Upper lobe of right lung (tissue), 1 donor: ENCODE data around the gene TRIM63. TPM values are rescaled to one million over a fixed set of nuclear protein-coding genes. Genes with fewer than 3 reads are reported as not detected.

ENCODE experiments used
- ATAC-seq: fragments of 200-7000 bp; cut with Tn5 transposase; one replicate; pipeline ENCODE4 v1.9.1; 2020; ENCODE audit warnings: mild to moderate bottlenecking, moderate library complexity
- DNase-seq: peaks from one replicate; pipeline ENCODE4 v3.0.0-alpha.2; 2020
- H3K27ac ChIP-seq: fragments of 200-600 bp; one replicate; pipeline ENCODE4 v1.8.0; 2022
- H3K27me3 ChIP-seq: fragments of 200-600 bp; one replicate; pipeline ENCODE4 v1.8.0; 2022; ENCODE audit warnings: mild to moderate bottlenecking
- H3K36me3 ChIP-seq: fragments of 200-600 bp; one replicate; pipeline ENCODE4 v1.8.0; 2022
- H3K4me1 ChIP-seq: fragments of 200-600 bp; one replicate; pipeline ENCODE4 v1.8.0; 2022
- H3K4me3 ChIP-seq: fragments of 200-600 bp; one replicate; pipeline ENCODE4 v1.8.0; 2022; ENCODE audit warnings: mild to moderate bottlenecking
- H3K9me3 ChIP-seq: fragments of 200-600 bp; one replicate; pipeline ENCODE4 v1.8.0; 2022
- intact Hi-C: fragments of 100-400 bp; cut with DNase I; formaldehyde crosslinking; loops from one replicate; pipeline ENCODE4 v1.11.0; 2022
- total RNA-seq: library from RNA; stranded (reverse); fragmentation: NEBNext Ultra II Directional; extraction: Animal tissue kit (Norgen Biotek cat#: 25700); gene quantifications from one replicate; pipeline ENCODE4 v1.2.1, GENCODE V29; 2021
- TF ChIP-seq, protein P1 (sequence below): fragments of 200-600 bp; IDR thresholded peaks from one replicate; pipeline ENCODE4 v1.8.0; 2022; ENCODE audit warnings: antibody characterized with exemption
- donor health status: DM: no; HTN: yes; CAD: no; lungs with severe emphysema.

Gene TRIM63
- total RNA-seq, 1 donor from 2014 or later = 0.46 TPM

- no peak overlapping the region for H3K4me3 ChIP-seq
- DNase-seq (no peak), ATAC-seq (no peak)
- TF ChIP-seq, protein P1, sequence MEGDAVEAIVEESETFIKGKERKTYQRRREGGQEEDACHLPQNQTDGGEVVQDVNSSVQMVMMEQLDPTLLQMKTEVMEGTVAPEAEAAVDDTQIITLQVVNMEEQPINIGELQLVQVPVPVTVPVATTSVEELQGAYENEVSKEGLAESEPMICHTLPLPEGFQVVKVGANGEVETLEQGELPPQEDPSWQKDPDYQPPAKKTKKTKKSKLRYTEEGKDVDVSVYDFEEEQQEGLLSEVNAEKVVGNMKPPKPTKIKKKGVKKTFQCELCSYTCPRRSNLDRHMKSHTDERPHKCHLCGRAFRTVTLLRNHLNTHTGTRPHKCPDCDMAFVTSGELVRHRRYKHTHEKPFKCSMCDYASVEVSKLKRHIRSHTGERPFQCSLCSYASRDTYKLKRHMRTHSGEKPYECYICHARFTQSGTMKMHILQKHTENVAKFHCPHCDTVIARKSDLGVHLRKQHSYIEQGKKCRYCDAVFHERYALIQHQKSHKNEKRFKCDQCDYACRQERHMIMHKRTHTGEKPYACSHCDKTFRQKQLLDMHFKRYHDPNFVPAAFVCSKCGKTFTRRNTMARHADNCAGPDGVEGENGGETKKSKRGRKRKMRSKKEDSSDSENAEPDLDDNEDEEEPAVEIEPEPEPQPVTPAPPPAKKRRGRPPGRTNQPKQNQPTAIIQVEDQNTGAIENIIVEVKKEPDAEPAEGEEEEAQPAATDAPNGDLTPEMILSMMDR = no peak
- H3K36me3 ChIP-seq = no peaks in the 10 kb centered on the region
- H3K9me3 ChIP-seq = no peaks in the 10 kb centered on the region
- H3K4me1 ChIP-seq = peaks cover 22% of the 10 kb centered on the region
- H3K27me3 ChIP-seq = no peaks in the 10 kb centered on the region
- H3K27ac ChIP-seq = no peak overlapping the region
- intact Hi-C loops = no loop called here
These were observed 47.7 kb downstream of the TRIM63 start for GRCh38 chr1:26019641-26020315.

- Histone ChIP-seq H3K27ac (no peak overlapping the region), H3K4me3 (no peak overlapping the region), H3K36me3 (no peaks in the 10 kb centered on the region), H3K27me3 (no peaks in the 10 kb centered on the region), H3K4me1 (peaks cover 22% of the 10 kb centered on the region), H3K9me3 (no peaks in the 10 kb centered on the region)
- ATAC-seq = no peak
- DNase-seq = no peak
- TF ChIP-seq, protein P1 = no peak
- intact Hi-C loops = no loop called here
These were observed 49.8 kb downstream of the TRIM63 start for GRCh38 chr1:26017606-26018005.

DNA sequence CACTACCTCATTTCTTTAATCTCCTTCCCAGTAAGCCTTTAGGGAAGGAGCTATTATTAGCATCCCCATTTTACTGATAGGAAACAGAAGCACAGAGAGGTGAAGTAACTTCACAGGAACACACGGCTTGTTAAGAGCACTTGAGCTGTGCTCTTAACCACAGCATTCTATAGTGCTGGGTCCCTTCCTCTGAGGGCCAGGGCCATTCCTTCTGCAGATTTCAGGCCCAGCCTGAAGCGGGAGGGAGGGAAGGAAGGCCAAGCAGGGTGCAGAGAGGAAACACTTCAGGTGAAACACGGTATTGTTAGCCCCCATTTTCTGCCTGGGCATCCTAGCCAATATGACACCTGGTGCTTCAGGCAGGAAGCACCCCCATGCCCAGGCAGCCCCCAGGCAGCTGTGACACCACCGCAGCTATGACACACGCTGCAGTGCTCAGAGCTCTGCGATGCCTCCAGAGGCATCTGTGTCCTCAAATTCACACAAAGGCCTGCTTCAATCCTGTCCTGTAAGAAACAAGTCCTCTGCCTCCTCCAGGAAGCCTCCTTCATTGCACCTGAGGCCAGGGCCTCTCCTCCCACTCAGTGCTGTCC is 50.4 kb downstream of the TRIM63 start:
- intact Hi-C loops = no loop called here
- no peaks in the 10 kb centered on the region for H3K36me3 ChIP-seq
- H3K9me3 ChIP-seq = no peaks in the 10 kb centered on the region
- ATAC-seq (peak; percentile 69), DNase-seq (no peak)
- TF ChIP-seq, protein P1 = no peak
- no peaks in the 10 kb centered on the region for H3K27me3 ChIP-seq
- no peak overlapping the region for H3K4me3 ChIP-seq
- H3K4me1 ChIP-seq = peaks cover 22% of the 10 kb centered on the region
- H3K27ac ChIP-seq = no peak overlapping the region

DNA sequence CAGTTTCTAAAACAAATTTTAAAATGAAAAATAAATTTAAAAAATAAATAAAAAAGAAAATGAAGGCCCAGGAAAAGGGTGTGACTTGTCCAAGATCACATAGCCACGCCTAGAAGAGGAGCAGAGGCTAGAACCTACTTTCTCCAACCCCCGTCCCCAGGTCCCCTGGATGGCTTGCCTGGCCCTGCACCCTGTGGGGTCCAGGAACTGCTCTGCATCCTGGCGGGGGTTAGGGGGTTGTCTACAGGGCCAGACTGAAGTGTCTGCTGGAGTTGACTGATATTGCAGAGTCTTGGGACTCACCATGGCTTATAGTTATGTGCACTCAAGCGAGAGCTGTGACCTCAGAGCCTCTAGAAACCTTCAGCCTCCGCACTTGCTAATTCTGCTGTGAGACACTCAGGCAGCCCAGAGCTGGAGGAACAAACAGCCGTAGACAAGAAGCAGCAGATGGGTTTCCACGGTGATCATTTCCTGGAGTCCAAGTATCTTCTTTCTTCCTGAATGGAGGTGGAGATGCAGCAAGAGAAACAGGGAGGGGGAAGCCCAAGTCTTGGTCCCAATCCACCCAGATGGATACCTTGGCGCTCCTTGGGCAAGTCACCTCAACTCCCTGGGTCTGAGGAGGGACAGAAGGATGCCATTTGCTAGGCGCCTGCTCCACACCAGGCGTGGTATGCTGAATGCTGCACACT is 51.0 kb downstream of the TRIM63 start:
- ATAC-seq = peak; percentile 5
- TF ChIP-seq, protein P1 = no peak
- H3K4me3 ChIP-seq = no peak overlapping the region
- no peak for DNase-seq
- no peaks in the 10 kb centered on the region for H3K27me3 ChIP-seq
- H3K9me3 ChIP-seq = no peaks in the 10 kb centered on the region
- H3K27ac ChIP-seq = no peak overlapping the region
- peaks cover 22% of the 10 kb centered on the region for H3K4me1 ChIP-seq
- no peaks in the 10 kb centered on the region for H3K36me3 ChIP-seq
- intact Hi-C loops = no loop called here

DNA sequence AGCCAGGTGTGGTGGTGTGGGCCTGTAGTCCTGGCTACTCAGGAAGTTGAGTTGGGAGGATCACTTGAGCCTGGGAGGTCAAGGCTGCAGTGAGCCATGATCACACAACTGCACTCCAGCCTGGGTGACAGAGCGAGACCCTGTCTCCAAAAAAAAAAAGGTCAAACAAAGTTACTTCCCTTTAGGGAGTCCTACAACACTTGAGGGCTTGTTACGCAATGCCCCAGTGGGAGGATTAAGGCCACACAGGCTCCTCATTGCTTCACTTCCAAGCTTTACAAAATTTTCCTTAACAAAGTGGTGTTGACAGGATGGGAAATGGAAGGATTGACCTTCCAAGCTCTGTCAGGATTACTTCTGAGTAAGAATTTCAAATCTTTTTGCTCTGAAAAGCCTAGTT is 52.1 kb downstream of the TRIM63 start:
- DNase-seq = peak; percentile 75
- intact Hi-C loops = no loop called here
- TF ChIP-seq, protein P1 = no peak
- Histone ChIP-seq H3K36me3 (no peaks in the 10 kb centered on the region), H3K27me3 (no peaks in the 10 kb centered on the region), H3K9me3 (no peaks in the 10 kb centered on the region), H3K27ac (peak overlapping the region; percentile 26), H3K4me1 (peaks cover 22% of the 10 kb centered on the region), H3K4me3 (no peak overlapping the region)
- ATAC-seq = peak; percentile 63
